Endothelial cell (in vitro differentiated cells): Measurements from ENCODE around the gene TBL1X. TPM values are rescaled to one million over a fixed set of nuclear protein-coding genes. Genes with fewer than 3 reads are reported as not detected.

ENCODE experiments used
- DNase-seq: peaks from one replicate; pipeline ENCODE4 v3.0.0; 2021; ENCODE audit warnings: low spot score
- H3K27ac Mint-ChIP-seq: one replicate; pipeline ENCODE4 v1.8.0; 2021; ENCODE audit warnings: mixed read lengths, inconsistent platforms; ENCODE audit not compliant: unreplicated experiment
- H3K27me3 Mint-ChIP-seq: one replicate; pipeline ENCODE4 v1.8.0; 2021; ENCODE audit warnings: mild to moderate bottlenecking, moderate library complexity, mixed read lengths, inconsistent platforms; ENCODE audit not compliant: unreplicated experiment
- H3K36me3 Mint-ChIP-seq: one replicate; pipeline ENCODE4 v1.8.0; 2021; ENCODE audit warnings: mild to moderate bottlenecking, low read depth, mixed read lengths, inconsistent platforms; ENCODE audit not compliant: unreplicated experiment
- H3K4me1 Mint-ChIP-seq: one replicate; pipeline ENCODE4 v1.8.0; 2021; ENCODE audit warnings: mild to moderate bottlenecking, mixed read lengths, inconsistent platforms; ENCODE audit not compliant: unreplicated experiment
- H3K4me3 Mint-ChIP-seq: one replicate; pipeline ENCODE4 v1.8.0; 2021; ENCODE audit warnings: mild to moderate bottlenecking, mixed read lengths, inconsistent platforms; ENCODE audit not compliant: unreplicated experiment
- H3K9me3 Mint-ChIP-seq: one replicate; pipeline ENCODE4 v1.8.0; 2021; ENCODE audit warnings: mixed read lengths, inconsistent platforms; ENCODE audit not compliant: unreplicated experiment
- total RNA-seq: library from RNA; stranded (reverse); fragmentation: NEBNext Ultra II Directional; extraction: Animal tissue kit (Norgen Biotek cat#: 25700); gene quantifications from one replicate; pipeline ENCODE4 v1.2.1, GENCODE V29; 2021; ENCODE audit not compliant: unreplicated experiment
- TF ChIP-seq, protein P1 (sequence below): fragments of 200-600 bp; sonication (generic); IDR thresholded peaks from one replicate; pipeline ENCODE4 v1.5.0; 2021; ENCODE audit warnings: antibody characterized with exemption; ENCODE audit not compliant: unreplicated experiment

The TBL1X gene
- total RNA-seq, 1 donor from 2014 or later, result 19.4 TPM

DNA sequence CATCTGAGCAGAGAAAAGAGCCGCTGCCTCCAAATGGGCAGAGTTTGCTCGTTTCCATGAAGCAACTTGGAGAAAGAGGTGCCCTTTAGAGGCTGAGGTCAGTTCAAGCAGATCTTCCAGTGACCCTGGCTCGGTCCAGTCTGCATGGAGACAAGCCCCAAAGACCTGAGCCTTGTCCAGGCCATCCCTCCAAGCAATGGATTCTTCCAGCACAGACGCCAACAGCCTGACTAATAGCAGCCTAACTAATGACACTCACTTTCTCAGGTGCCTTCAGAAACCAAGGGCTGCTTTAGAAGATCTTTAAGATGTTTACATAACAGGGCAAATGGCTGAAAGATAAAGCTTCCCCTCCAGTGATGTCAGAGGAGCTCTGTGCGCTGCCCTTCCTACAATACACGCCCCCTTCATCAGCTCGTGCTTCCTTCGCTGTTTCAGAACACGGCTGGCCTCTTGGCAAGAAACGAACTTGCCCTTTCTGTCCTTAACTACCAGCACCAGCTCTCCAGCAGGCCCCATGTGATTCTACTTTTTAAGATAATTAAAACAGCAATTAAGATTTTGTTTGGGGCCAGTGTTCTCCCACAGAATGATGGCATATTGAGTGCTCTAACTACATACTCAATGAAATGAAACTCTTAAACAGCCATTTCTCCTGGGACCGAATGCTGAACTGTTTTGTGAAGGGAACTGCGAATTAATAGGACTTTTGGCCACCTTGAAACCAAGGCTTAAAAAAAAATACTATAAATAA lies 181.8 kb downstream of the TBL1X start:
- Mint-ChIP-seq H3K4me3 (no peak overlapping the region), H3K4me1 (no peaks in the 10 kb centered on the region), H3K9me3 (no peaks in the 10 kb centered on the region), H3K27ac (no peak overlapping the region), H3K27me3 (peaks cover 1% of the 10 kb centered on the region), H3K36me3 (peaks cover 3% of the 10 kb centered on the region)
- TF ChIP-seq, protein P1, sequence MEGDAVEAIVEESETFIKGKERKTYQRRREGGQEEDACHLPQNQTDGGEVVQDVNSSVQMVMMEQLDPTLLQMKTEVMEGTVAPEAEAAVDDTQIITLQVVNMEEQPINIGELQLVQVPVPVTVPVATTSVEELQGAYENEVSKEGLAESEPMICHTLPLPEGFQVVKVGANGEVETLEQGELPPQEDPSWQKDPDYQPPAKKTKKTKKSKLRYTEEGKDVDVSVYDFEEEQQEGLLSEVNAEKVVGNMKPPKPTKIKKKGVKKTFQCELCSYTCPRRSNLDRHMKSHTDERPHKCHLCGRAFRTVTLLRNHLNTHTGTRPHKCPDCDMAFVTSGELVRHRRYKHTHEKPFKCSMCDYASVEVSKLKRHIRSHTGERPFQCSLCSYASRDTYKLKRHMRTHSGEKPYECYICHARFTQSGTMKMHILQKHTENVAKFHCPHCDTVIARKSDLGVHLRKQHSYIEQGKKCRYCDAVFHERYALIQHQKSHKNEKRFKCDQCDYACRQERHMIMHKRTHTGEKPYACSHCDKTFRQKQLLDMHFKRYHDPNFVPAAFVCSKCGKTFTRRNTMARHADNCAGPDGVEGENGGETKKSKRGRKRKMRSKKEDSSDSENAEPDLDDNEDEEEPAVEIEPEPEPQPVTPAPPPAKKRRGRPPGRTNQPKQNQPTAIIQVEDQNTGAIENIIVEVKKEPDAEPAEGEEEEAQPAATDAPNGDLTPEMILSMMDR, result no peak
- no peak for DNase-seq

DNA sequence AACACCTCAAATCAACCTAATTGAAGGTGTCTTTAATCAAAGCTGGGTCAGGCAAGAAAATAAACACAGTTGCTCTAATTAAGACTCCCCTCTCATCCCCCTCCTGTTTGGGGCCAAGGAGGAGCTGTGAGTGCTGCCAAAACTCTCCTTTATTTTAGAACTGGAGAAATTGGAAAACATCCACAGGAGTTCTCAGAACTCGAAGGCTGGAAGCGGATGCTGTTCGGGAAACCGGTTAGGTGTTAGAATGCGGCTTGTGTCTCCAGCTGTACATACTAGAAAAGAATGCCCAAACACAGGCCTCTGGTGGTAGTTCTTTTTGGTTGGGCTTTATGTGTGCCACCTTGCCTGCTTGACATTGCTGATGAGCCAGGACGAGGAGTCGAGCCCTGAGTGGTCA lies 182.6 kb downstream of the TBL1X start:
- no peak for DNase-seq
- Mint-ChIP-seq H3K27ac (no peak overlapping the region), H3K9me3 (no peaks in the 10 kb centered on the region), H3K4me1 (no peaks in the 10 kb centered on the region), H3K4me3 (no peak overlapping the region), H3K36me3 (peaks cover 1% of the 10 kb centered on the region), H3K27me3 (peaks cover under 1% of the 10 kb centered on the region)
- TF ChIP-seq, protein P1, result no peak

DNA sequence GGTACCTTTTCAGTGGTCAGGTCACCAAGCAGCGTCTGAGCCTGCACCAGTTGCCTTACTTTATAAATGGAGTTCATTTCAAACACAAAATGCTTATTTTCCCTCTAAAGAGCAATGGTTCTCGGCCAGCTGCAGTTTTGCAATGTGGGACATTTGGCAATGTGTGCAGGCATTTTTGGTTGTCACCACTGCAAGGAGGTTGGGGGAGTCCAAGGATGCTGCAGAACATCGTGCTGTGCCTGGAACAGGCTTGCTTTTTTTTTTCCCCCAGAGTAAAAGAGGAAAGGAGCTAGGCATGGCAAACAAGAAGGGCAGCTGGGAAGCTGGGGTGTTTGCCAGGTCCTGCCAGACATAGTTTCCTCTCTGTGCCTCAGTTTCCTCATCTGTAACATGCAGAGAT lies 185.2 kb downstream of the TBL1X start:
- Mint-ChIP-seq H3K27me3 (no peaks in the 10 kb centered on the region), H3K4me3 (no peak overlapping the region), H3K9me3 (no peaks in the 10 kb centered on the region), H3K27ac (no peak overlapping the region), H3K4me1 (no peaks in the 10 kb centered on the region), H3K36me3 (no peaks in the 10 kb centered on the region)
- TF ChIP-seq, protein P1, result no peak
- DNase-seq, result no peak

DNA sequence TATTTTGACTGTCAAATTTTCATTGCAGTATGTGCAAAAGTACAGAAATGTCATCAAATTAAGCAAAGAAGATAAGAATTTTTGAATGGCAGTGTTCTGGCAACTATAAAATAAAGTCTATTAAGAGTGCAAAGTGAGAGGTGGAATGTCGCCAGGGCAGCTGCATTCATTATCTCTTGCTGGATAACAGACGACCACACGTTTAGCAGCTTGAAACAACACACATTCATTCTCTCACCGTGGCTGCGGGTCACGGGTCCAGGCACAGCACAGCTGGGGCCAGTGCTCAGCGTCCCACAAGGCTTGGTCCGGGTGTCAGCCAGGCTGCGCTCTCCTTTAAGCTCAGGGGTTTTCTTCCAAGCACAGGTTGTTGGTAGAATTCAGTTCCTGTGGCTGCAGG lies 186.9 kb downstream of the TBL1X start:
- TF ChIP-seq, protein P1, result no peak
- H3K9me3 Mint-ChIP-seq, result no peaks in the 10 kb centered on the region
- no peak overlapping the region for H3K27ac Mint-ChIP-seq
- no peaks in the 10 kb centered on the region for H3K27me3 Mint-ChIP-seq
- H3K4me3 Mint-ChIP-seq, result no peak overlapping the region
- no peaks in the 10 kb centered on the region for H3K36me3 Mint-ChIP-seq
- no peak for DNase-seq
- no peaks in the 10 kb centered on the region for H3K4me1 Mint-ChIP-seq

DNA sequence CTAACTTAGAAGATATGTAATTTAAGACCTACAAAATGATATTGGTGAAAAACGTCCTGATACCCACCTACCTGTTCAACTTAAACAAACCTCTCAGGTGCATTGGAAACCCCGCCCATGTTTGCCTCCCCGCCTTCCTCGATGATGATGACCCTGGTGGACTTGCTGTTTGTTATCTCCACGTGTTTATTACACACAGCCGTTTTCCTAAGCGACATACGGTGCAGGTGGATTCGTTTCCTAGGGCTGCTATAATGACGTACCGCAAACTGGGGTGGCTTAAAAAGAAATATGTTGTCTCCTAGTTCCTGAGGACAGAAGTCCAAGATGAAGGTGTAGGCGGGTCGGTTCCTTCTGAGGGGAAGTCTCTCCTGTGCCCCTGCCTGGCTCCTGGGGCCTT lies 190.1 kb downstream of the TBL1X start:
- H3K9me3 Mint-ChIP-seq, result no peaks in the 10 kb centered on the region

More for the DNA sequence above, 190.1 kb downstream of the TBL1X start:
- Mint-ChIP-seq H3K27ac (no peak overlapping the region), H3K36me3 (no peaks in the 10 kb centered on the region), H3K4me3 (no peak overlapping the region), H3K4me1 (no peaks in the 10 kb centered on the region), H3K27me3 (no peaks in the 10 kb centered on the region)
- no peak for DNase-seq
- TF ChIP-seq, protein P1, result no peak
